Mammary epithelial cell (primary cell): ENCODE results near the gene FAM241A.

Source experiments
- EZH2 ChIP-seq: IDR thresholded peaks from 2 replicates; pipeline ENCODE4 v1.6.1; 2012; ENCODE audit warnings: low read length, inconsistent platforms, borderline replicate concordance
- TF ChIP-seq, protein P1 (sequence below), 2 donors: IDR thresholded peaks in 1 of 2; conservative IDR thresholded peaks in 1 of 2; 2 replicates each; pipeline ENCODE4 v1.5.1; 2011 to 2012; ENCODE audit warnings: inconsistent platforms in 2 of 2, low read length in 2 of 2, mild to moderate bottlenecking in 2 of 2, control low read depth in 1 of 2, low read depth in 1 of 2; ENCODE audit not compliant: insufficient read depth in 1 of 2; ENCODE audit errors: extremely low read depth in 1 of 2

GRCh38 chr4:112146502-112146813 is 1.2 kb downstream of the FAM241A start:
- TF ChIP-seq EZH2, result no peak
- TF ChIP-seq, protein P1, sequence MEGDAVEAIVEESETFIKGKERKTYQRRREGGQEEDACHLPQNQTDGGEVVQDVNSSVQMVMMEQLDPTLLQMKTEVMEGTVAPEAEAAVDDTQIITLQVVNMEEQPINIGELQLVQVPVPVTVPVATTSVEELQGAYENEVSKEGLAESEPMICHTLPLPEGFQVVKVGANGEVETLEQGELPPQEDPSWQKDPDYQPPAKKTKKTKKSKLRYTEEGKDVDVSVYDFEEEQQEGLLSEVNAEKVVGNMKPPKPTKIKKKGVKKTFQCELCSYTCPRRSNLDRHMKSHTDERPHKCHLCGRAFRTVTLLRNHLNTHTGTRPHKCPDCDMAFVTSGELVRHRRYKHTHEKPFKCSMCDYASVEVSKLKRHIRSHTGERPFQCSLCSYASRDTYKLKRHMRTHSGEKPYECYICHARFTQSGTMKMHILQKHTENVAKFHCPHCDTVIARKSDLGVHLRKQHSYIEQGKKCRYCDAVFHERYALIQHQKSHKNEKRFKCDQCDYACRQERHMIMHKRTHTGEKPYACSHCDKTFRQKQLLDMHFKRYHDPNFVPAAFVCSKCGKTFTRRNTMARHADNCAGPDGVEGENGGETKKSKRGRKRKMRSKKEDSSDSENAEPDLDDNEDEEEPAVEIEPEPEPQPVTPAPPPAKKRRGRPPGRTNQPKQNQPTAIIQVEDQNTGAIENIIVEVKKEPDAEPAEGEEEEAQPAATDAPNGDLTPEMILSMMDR (conservative IDR thresholded peaks at IDR 0.05 in 1 of 2, IDR thresholded peaks at IDR 0.05 in 1 of 2; ENCODE audit: extremely low read depth in 1 of 2, insufficient read depth in 1 of 2, low read depth in 1 of 2, low read length in 2 of 2), result no peak
